ENCODE data around the gene VIPR2. TPM values are rescaled to one million over a fixed set of nuclear protein-coding genes. Genes with fewer than 3 reads are reported as not detected.

Gene VIPR2
- total and polyA plus RNA-seq, 3 donors from 2014 or later: 2.5 to 5.3 (median 4.9) TPM

DNA sequence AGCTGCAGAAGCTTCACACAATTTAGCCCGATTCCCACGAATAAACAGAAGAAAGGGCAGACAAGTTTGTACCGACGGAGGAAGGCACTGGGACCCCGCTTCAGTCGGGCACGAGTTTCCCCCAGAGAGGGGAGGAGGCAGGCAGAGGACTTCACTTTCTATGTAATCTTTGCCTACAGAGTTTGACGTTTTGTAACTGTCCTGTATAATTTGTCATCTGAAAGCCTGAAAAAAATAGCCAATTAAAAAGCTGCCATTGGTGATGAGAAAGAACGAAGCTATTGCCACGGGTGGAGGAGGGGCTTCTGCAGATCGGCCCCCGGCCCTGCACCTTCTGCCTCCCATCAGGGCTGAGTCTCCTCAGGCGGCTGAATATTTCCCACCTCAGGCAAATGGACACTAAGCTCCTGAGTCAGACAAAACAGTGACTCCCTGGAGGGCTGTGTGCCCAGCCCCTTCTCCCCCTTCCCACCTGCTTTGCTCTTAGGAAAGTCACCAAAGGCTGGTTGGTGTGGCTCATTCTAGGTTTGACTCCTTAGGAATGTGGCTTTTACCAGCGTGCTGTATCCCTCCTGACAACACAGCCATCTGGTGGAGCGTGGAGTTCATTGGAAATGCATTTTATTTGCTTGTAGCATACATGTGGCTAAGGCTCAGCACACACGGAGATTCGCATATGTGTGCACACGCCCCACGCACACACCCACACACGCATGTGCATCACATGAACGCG is 117.4 kb downstream of the VIPR2 start:
- DNase-seq: peak; percentile 12
- no peak for TF ChIP-seq POLR2A (IDR thresholded peaks at IDR 0.05)
- TF ChIP-seq, protein P1, sequence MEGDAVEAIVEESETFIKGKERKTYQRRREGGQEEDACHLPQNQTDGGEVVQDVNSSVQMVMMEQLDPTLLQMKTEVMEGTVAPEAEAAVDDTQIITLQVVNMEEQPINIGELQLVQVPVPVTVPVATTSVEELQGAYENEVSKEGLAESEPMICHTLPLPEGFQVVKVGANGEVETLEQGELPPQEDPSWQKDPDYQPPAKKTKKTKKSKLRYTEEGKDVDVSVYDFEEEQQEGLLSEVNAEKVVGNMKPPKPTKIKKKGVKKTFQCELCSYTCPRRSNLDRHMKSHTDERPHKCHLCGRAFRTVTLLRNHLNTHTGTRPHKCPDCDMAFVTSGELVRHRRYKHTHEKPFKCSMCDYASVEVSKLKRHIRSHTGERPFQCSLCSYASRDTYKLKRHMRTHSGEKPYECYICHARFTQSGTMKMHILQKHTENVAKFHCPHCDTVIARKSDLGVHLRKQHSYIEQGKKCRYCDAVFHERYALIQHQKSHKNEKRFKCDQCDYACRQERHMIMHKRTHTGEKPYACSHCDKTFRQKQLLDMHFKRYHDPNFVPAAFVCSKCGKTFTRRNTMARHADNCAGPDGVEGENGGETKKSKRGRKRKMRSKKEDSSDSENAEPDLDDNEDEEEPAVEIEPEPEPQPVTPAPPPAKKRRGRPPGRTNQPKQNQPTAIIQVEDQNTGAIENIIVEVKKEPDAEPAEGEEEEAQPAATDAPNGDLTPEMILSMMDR (IDR thresholded peaks at IDR 0.05): no peak
- H3K4me3 ChIP-seq: no peak overlapping the region
- H3K36me3 ChIP-seq (ENCODE audit: low read depth, missing control alignments): no peaks in the 10 kb centered on the region
- peaks cover 8% of the 10 kb centered on the region for H3K4me1 ChIP-seq
- no peaks in the 10 kb centered on the region for H3K9me3 ChIP-seq
- intact Hi-C loops (cut with DNase I; ENCODE audit: low total_unique reads): no loop called here
- no peak overlapping the region for H3K27ac ChIP-seq
- H3K27me3 ChIP-seq: no peaks in the 10 kb centered on the region
- 77 to 78% methylated on average over 21 to 22 of the region's 22 CpGs for WGBS, 2 donors

DNA sequence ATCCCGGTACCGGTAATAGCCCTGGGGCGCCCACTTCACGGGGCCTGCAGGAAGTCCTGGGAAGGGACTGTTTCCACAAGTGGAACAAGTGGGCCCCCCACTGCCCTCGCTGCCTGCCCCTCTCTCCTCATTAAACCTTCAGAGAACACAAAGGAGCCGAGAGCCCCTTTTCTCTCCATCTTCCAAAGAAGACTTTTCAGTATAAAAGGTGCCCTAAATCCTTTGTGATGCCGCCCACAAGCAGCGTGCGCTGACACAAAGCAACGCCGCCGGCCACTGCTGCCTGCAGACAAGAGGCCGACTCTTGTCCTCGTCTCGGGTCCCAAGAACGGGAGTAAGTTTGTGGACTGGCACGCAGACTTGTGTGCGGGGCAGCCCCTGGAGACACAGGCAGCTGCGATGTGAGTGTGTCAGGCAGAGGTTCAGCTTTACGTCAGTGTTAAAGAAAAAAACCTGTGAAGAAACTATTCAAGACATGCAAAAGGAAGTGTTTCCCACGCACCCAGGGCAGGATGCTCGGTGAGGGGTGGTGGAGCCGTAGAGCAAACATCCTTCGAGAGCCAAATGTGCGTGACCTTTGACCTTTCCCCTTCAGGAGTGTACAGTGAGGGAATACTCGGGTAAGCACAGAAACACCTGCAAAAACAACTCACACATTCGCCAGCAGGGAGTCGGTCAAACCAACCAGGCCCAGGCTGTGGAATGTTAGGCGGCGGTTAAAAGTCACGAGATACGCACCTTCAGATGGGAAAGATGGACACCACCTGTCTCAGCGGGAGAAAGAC is 118.2 kb downstream of the VIPR2 start:
- DNase-seq: peak; percentile 12

DNA sequence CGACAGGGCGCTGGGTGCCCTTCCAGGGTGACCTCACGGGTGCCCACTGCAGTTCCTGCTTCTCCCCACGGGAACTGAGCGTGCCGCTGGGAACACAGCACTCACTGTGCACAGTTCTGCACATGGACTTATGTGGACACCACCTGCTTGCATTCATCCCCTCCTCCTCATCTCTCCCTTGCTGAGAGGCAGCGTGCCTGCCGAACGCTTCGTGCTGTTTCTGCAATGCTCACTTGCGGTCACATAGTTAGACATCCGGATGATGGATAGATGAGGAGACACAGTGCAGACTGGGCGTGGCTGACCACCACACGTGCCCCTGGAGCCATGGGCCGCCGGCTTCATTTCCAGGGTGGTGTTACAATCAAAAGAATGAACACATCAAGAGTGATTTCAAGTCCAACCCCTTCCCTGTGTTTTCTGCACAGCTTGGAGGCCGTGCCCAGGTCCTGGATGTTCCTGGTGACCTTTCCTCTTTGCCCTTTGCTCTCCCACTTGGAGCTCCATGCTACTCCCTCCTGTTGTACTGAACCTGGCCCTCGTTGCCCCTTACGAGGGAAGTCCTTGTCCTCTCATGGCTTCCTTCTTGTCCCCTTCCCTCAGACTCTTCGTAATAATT is 119.4 kb downstream of the VIPR2 start:
- Histone ChIP-seq H3K27ac (no peak overlapping the region), H3K36me3 (ENCODE audit: low read depth, missing control alignments) (no peaks in the 10 kb centered on the region), H3K9me3 (no peaks in the 10 kb centered on the region), H3K4me3 (no peak overlapping the region), H3K4me1 (no peaks in the 10 kb centered on the region), H3K27me3 (no peaks in the 10 kb centered on the region)
- intact Hi-C loops (cut with DNase I; ENCODE audit: low total_unique reads): no loop called here
- 87 to 88% methylated on average over 20 of the region's 20 CpGs for WGBS, 2 donors
- TF ChIP-seq POLR2A (IDR thresholded peaks at IDR 0.05): no peak
- TF ChIP-seq, protein P1 (IDR thresholded peaks at IDR 0.05): no peak
- peak; percentile 8 for DNase-seq

More for the DNA sequence above, 118.2 kb downstream of the VIPR2 start:
- no peaks in the 10 kb centered on the region for H3K9me3 ChIP-seq
- H3K4me3 ChIP-seq: no peak overlapping the region
- TF ChIP-seq POLR2A (IDR thresholded peaks at IDR 0.05): no peak
- TF ChIP-seq, protein P1 (IDR thresholded peaks at IDR 0.05): no peak
- no peaks in the 10 kb centered on the region for H3K27me3 ChIP-seq
- H3K4me1 ChIP-seq: peaks cover under 1% of the 10 kb centered on the region
- 86 to 87% methylated on average over 33 of the region's 33 CpGs for WGBS, 2 donors
- intact Hi-C loops (cut with DNase I; ENCODE audit: low total_unique reads): no loop called here
- H3K36me3 ChIP-seq (ENCODE audit: low read depth, missing control alignments): no peaks in the 10 kb centered on the region
- no peak overlapping the region for H3K27ac ChIP-seq

DNA sequence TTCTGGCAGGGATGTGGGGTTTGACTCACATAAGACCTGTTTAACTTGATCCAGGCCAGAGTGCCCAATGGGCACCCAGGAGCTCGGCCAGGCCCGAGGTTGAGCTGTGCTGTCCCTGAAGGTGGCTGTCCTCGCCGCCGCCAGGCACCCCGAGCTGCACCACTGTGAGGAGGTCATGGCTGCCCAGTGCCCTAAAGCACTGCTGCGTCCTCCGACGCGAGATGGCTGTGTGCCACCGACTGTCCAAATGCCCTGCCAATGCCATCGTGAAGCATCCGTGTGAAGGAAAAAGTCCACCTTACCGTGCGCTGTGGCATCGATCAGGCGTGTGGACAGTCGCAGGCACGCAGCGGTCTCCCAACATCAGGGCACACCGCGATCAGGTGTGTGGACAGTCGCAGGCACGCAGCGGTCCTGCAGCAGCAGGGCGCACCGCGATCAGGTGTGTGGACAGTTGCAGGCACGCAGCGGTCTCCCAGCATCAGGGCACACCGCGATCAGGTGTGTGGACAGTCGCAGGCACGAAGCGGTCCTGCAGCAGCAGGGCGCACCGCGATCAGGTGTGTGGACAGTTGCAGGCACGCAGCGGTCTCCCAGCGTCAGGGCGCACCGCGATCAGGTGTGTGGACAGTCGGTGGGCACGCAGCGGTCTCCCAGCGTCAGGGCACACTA is 120.3 kb downstream of the VIPR2 start:
- Histone ChIP-seq H3K27me3 (no peaks in the 10 kb centered on the region), H3K4me3 (no peak overlapping the region), H3K27ac (no peak overlapping the region), H3K4me1 (no peaks in the 10 kb centered on the region), H3K9me3 (no peaks in the 10 kb centered on the region), H3K36me3 (ENCODE audit: low read depth, missing control alignments) (no peaks in the 10 kb centered on the region)
- TF ChIP-seq POLR2A (IDR thresholded peaks at IDR 0.05): no peak
- TF ChIP-seq, protein P1 (IDR thresholded peaks at IDR 0.05): no peak
- DNase-seq: peak; percentile 5
- intact Hi-C loops (cut with DNase I; ENCODE audit: low total_unique reads): no loop called here
- 93 to 94% methylated on average over 40 to 46 of the region's 48 CpGs for WGBS, 2 donors
